Bronchial epithelial cell (primary cell): ENCODE results near the gene SEMA3A. TPM values are rescaled to one million over a fixed set of nuclear protein-coding genes. Genes with fewer than 3 reads are reported as not detected.
A peak's percentile ranks its signal among the peaks of the same experiment; 100 is the strongest.

Experiments used
- DNase-seq: peaks from one replicate; pipeline ENCODE4 v3.0.0-alpha.2; 2010; ENCODE audit warnings: low read depth
- FAIRE-seq: peaks from 2 replicates; lab custom pipeline; 2011; peaks lifted over from hg19 to GRCh38; lab: Jason Lieb, UNC
- H3K27me3 ChIP-seq: 2 replicates; pipeline ENCODE4 v1.5.1; 2011; ENCODE audit warnings: low read length; ENCODE audit not compliant: control insufficient read depth, insufficient read depth
- H3K36me3 ChIP-seq: 2 replicates; pipeline ENCODE4 v1.5.1; 2011; ENCODE audit warnings: low read length; ENCODE audit not compliant: control insufficient read depth, insufficient read depth
- H3K4me3 ChIP-seq: 2 replicates; pipeline ENCODE4 v1.5.1; 2011; ENCODE audit warnings: mild to moderate bottlenecking, low read depth, low read length, control low read depth
- CTCF ChIP-seq: IDR thresholded peaks from 2 replicates; pipeline ENCODE4 v1.5.1; 2011; ENCODE audit warnings: mild to moderate bottlenecking, moderate library complexity, low read length, control low read depth, inconsistent platforms; ENCODE audit not compliant: insufficient read depth, severe bottlenecking
- total RNA-seq: library from RNA; depleted of rRNA; stranded (reverse); fragments of >200 nt; gene quantifications from 2 replicates; pipeline ENCODE4 v1.2.1, GENCODE V29; 2014

The SEMA3A gene
- total RNA-seq, 1 donor from 2014 or later, result 57.7 TPM

- no peaks in the 10 kb centered on the region for H3K36me3 ChIP-seq
- no peak overlapping the region for H3K4me3 ChIP-seq
- H3K27me3 ChIP-seq, result no peaks in the 10 kb centered on the region
- DNase-seq (peak; percentile 63), FAIRE-seq (no peak)
- TF ChIP-seq CTCF, result no peak
Observed at GRCh38 chr7:84231157-84231556, 36.6 kb upstream of the SEMA3A start.

- TF ChIP-seq CTCF, result no peak
- FAIRE-seq, result no peak
- no peak for DNase-seq
- no peaks in the 10 kb centered on the region for H3K36me3 ChIP-seq
- no peak overlapping the region for H3K4me3 ChIP-seq
- no peaks in the 10 kb centered on the region for H3K27me3 ChIP-seq
Observed at GRCh38 chr7:84230491-84230890, 35.9 kb upstream of the SEMA3A start.

GRCh38 chr7:84228526-84228925, 33.9 kb upstream of the SEMA3A start:
- FAIRE-seq, result no peak
- TF ChIP-seq CTCF, result no peak
- Histone ChIP-seq H3K27me3 (no peaks in the 10 kb centered on the region), H3K36me3 (no peaks in the 10 kb centered on the region), H3K4me3 (no peak overlapping the region)
- no peak for DNase-seq

- DNase-seq (no peak), FAIRE-seq (no peak)
- Histone ChIP-seq H3K4me3 (no peak overlapping the region), H3K27me3 (no peaks in the 10 kb centered on the region), H3K36me3 (no peaks in the 10 kb centered on the region)
- TF ChIP-seq CTCF, result no peak
Observed at GRCh38 chr7:84226759-84227158, 32.2 kb upstream of the SEMA3A start.

- Histone ChIP-seq H3K36me3 (no peaks in the 10 kb centered on the region), H3K4me3 (no peak overlapping the region), H3K27me3 (no peaks in the 10 kb centered on the region)
- DNase-seq (no peak), FAIRE-seq (no peak)
- no peak for TF ChIP-seq CTCF
Observed at GRCh38 chr7:84224505-84224904, 29.9 kb upstream of the SEMA3A start.

- no peaks in the 10 kb centered on the region for H3K36me3 ChIP-seq
- no peak for FAIRE-seq
- DNase-seq, result peak; percentile 74
- no peak overlapping the region for H3K4me3 ChIP-seq
- TF ChIP-seq CTCF, result no peak
- H3K27me3 ChIP-seq, result no peaks in the 10 kb centered on the region
Observed at GRCh38 chr7:84219310-84219709, 24.7 kb upstream of the SEMA3A start.
